SK-N-SH (cell line): ENCODE measurements around the gene FYCO1.

Experiments
- CTCF ChIP-seq: fragments of 200-600 bp; sonication (generic); IDR thresholded peaks from 2 replicates; pipeline ENCODE4 v1.6.1; 2017; ENCODE audit warnings: antibody characterized with exemption, mild to moderate bottlenecking, moderate library complexity
- REST ChIP-seq: IDR thresholded peaks from 2 replicates; pipeline ENCODE4 v1.6.1; 2012; ENCODE audit warnings: mild to moderate bottlenecking, low read depth, low read length, moderate library complexity

GRCh38 chr3:46024131-46024530 lies 28.5 kb upstream of the FYCO1 start:
- TF ChIP-seq CTCF, result no peak
- no peak for TF ChIP-seq REST
